Stimulated activated effector memory CD8-positive, alpha-beta T cell treated with anti-CD3 and anti-CD28 coated beads, Interleukin-12 subunit alpha, Interleukin-12 subunit beta, amount 100 ng/mL, for 72 hours (primary cell): ENCODE data around the gene IGSF8.
"Not testable (repeated sequence)": the region's sequence is repeated elsewhere in the genome, so short reads cannot be mapped to it uniquely, and the experiment has no call there.

Experiments used
- ATAC-seq: fragments of 150-1000 bp; cut with Tn5 transposase; 2 replicates; pipeline ENCODE4 v1.10.0; 2021
- DNase-seq, 2 donors: peaks; one replicate each; pipeline ENCODE4 v3.0.0; 2021 to 2022; ENCODE audit warnings: low spot score in 2 of 2
- H3K27ac Mint-ChIP-seq: one replicate; pipeline ENCODE4 v1.8.0; 2022; ENCODE audit warnings: mild to moderate bottlenecking, mixed read lengths
- H3K36me3 Mint-ChIP-seq: one replicate; pipeline ENCODE4 v1.8.0; 2022; ENCODE audit warnings: mild to moderate bottlenecking, mixed read lengths
- H3K4me1 Mint-ChIP-seq: one replicate; pipeline ENCODE4 v1.8.0; 2022; ENCODE audit warnings: mixed read lengths
- H3K4me3 Mint-ChIP-seq: one replicate; pipeline ENCODE4 v1.8.0; 2022; ENCODE audit warnings: mild to moderate bottlenecking, mixed read lengths
- H3K9me3 Mint-ChIP-seq: one replicate; pipeline ENCODE4 v1.8.0; 2022; ENCODE audit warnings: mixed read lengths

IGSF8 gene

GRCh38 chr1:160116283-160117147, 18.1 kb upstream of the IGSF8 start:
- no peak for DNase-seq
- H3K27ac Mint-ChIP-seq = no peak overlapping the region

GRCh38 chr1:160115545-160116282, 17.3 kb upstream of the IGSF8 start, which contains the start of gene ATP1A2:
Gene ATP1A2, plus strand, starts transcription at chr1:160115759. Its CDS starts 103 bp downstream, at chr1:160115862.
- Mint-ChIP-seq H3K9me3 (no peaks in the 10 kb centered on the region), H3K36me3 (no peaks in the 10 kb centered on the region), H3K4me1 (no peaks in the 10 kb centered on the region), H3K4me3 (no peak within 1 kb of the TSS), H3K27ac (no peak within 1 kb of the TSS)
- ATAC-seq (no peak), DNase-seq (no peak)

More at GRCh38 chr1:160116283-160117147, 18.1 kb upstream of the IGSF8 start:
- no peaks in the 10 kb centered on the region for H3K9me3 Mint-ChIP-seq
- no peaks in the 10 kb centered on the region for H3K36me3 Mint-ChIP-seq
- ATAC-seq = no peak
- no peaks in the 10 kb centered on the region for H3K4me1 Mint-ChIP-seq
- no peak overlapping the region for H3K4me3 Mint-ChIP-seq

GRCh38 chr1:160114085-160114484, 15.7 kb upstream of the IGSF8 start:
- no peak for DNase-seq
- H3K36me3 Mint-ChIP-seq = no peaks in the 10 kb centered on the region
- no peak for ATAC-seq
- H3K4me3 Mint-ChIP-seq = no peak overlapping the region
- H3K27ac Mint-ChIP-seq = no peak overlapping the region
- no peaks in the 10 kb centered on the region for H3K9me3 Mint-ChIP-seq
- H3K4me1 Mint-ChIP-seq = no peaks in the 10 kb centered on the region

- peak; percentile 6 for ATAC-seq
- no peaks in the 10 kb centered on the region for H3K9me3 Mint-ChIP-seq
Measured at GRCh38 chr1:160113407-160113806, 15.0 kb upstream of the IGSF8 start.

GRCh38 chr1:160112357-160112756, 13.9 kb upstream of the IGSF8 start:
- no peaks in the 10 kb centered on the region for H3K4me1 Mint-ChIP-seq
- DNase-seq = no peak
- ATAC-seq = no peak
- H3K4me3 Mint-ChIP-seq = no peak overlapping the region
- no peaks in the 10 kb centered on the region for H3K36me3 Mint-ChIP-seq
- no peaks in the 10 kb centered on the region for H3K9me3 Mint-ChIP-seq
- no peak overlapping the region for H3K27ac Mint-ChIP-seq

More at GRCh38 chr1:160113407-160113806, 15.0 kb upstream of the IGSF8 start:
- H3K4me3 Mint-ChIP-seq = no peak overlapping the region
- DNase-seq = no peak
- H3K27ac Mint-ChIP-seq = no peak overlapping the region
- no peaks in the 10 kb centered on the region for H3K36me3 Mint-ChIP-seq
- no peaks in the 10 kb centered on the region for H3K4me1 Mint-ChIP-seq

GRCh38 chr1:160111462-160111861, 13.0 kb upstream of the IGSF8 start:
- DNase-seq, H3K36me3 Mint-ChIP-seq, H3K27ac Mint-ChIP-seq, H3K9me3 Mint-ChIP-seq, H3K4me3 Mint-ChIP-seq, ATAC-seq, H3K4me1 Mint-ChIP-seq: not testable (repeated sequence)

GRCh38 chr1:160109686-160110085, 11.3 kb upstream of the IGSF8 start:
- Mint-ChIP-seq H3K9me3 (no peaks in the 10 kb centered on the region), H3K4me3 (no peak overlapping the region), H3K4me1 (no peaks in the 10 kb centered on the region), H3K27ac (no peak overlapping the region), H3K36me3 (no peaks in the 10 kb centered on the region)
- ATAC-seq (no peak), DNase-seq (no peak)

GRCh38 chr1:160108888-160109662, 10.7 kb upstream of the IGSF8 start:
- ATAC-seq (peak; percentile 42), DNase-seq (peak in 1 of 2 donors; percentile 63)
- H3K36me3 Mint-ChIP-seq = no peaks in the 10 kb centered on the region

GRCh38 chr1:160107512-160107911, 9.1 kb upstream of the IGSF8 start:
- peaks cover 4% of the 10 kb centered on the region for H3K36me3 Mint-ChIP-seq
- no peak for ATAC-seq

More at GRCh38 chr1:160108888-160109662, 10.7 kb upstream of the IGSF8 start:
- no peak overlapping the region for H3K4me3 Mint-ChIP-seq
- H3K9me3 Mint-ChIP-seq = no peaks in the 10 kb centered on the region
- no peaks in the 10 kb centered on the region for H3K4me1 Mint-ChIP-seq
- H3K27ac Mint-ChIP-seq = peak overlapping the region; percentile 81

GRCh38 chr1:160105155-160105554, 6.7 kb upstream of the IGSF8 start:
- no peak overlapping the region for H3K4me3 Mint-ChIP-seq
- no peaks in the 10 kb centered on the region for H3K9me3 Mint-ChIP-seq
- peaks cover 24% of the 10 kb centered on the region for H3K4me1 Mint-ChIP-seq
- H3K36me3 Mint-ChIP-seq = peaks cover 4% of the 10 kb centered on the region
- no peak for ATAC-seq
- H3K27ac Mint-ChIP-seq = no peak overlapping the region
- no peak for DNase-seq

More at GRCh38 chr1:160107512-160107911, 9.1 kb upstream of the IGSF8 start:
- Mint-ChIP-seq H3K9me3 (no peaks in the 10 kb centered on the region), H3K27ac (no peak overlapping the region), H3K4me3 (no peak overlapping the region), H3K4me1 (peaks cover 12% of the 10 kb centered on the region)
- DNase-seq = no peak

GRCh38 chr1:160104486-160104885, 6.1 kb upstream of the IGSF8 start:
- no peak for ATAC-seq
- H3K27ac Mint-ChIP-seq = no peak overlapping the region
- H3K4me3 Mint-ChIP-seq = no peak overlapping the region

GRCh38 chr1:160103658-160104408, 5.4 kb upstream of the IGSF8 start:
- H3K4me3 Mint-ChIP-seq = no peak overlapping the region
- peaks cover 36% of the 10 kb centered on the region for H3K4me1 Mint-ChIP-seq
- DNase-seq = no peak
- peaks cover 9% of the 10 kb centered on the region for H3K36me3 Mint-ChIP-seq
- no peaks in the 10 kb centered on the region for H3K9me3 Mint-ChIP-seq
- ATAC-seq = no peak
- no peak overlapping the region for H3K27ac Mint-ChIP-seq

More at GRCh38 chr1:160104486-160104885, 6.1 kb upstream of the IGSF8 start:
- no peaks in the 10 kb centered on the region for H3K9me3 Mint-ChIP-seq
- H3K4me1 Mint-ChIP-seq = peaks cover 31% of the 10 kb centered on the region
- DNase-seq = no peak
- peaks cover 4% of the 10 kb centered on the region for H3K36me3 Mint-ChIP-seq

GRCh38 chr1:160101717-160102522, 3.5 kb upstream of the IGSF8 start:
- H3K4me1 Mint-ChIP-seq = peaks cover 48% of the 10 kb centered on the region

More at GRCh38 chr1:160101717-160102522, 3.5 kb upstream of the IGSF8 start:
- H3K27ac Mint-ChIP-seq = no peak overlapping the region
- peaks cover 24% of the 10 kb centered on the region for H3K36me3 Mint-ChIP-seq
- no peaks in the 10 kb centered on the region for H3K9me3 Mint-ChIP-seq
- ATAC-seq (no peak), DNase-seq (no peak)
- no peak overlapping the region for H3K4me3 Mint-ChIP-seq
